ENCODE data around the gene RBP2. TPM values are rescaled to one million over a fixed set of nuclear protein-coding genes. Genes with fewer than 3 reads are reported as not detected.
A peak's percentile ranks its signal among the peaks of the same experiment; 100 is the strongest.
"Not testable (repeated sequence)": the region's sequence is repeated elsewhere in the genome, so short reads cannot be mapped to it uniquely, and the experiment has no call there.

The RBP2 gene
- polyA plus RNA-seq, 1 donor = 0.75 TPM

DNA sequence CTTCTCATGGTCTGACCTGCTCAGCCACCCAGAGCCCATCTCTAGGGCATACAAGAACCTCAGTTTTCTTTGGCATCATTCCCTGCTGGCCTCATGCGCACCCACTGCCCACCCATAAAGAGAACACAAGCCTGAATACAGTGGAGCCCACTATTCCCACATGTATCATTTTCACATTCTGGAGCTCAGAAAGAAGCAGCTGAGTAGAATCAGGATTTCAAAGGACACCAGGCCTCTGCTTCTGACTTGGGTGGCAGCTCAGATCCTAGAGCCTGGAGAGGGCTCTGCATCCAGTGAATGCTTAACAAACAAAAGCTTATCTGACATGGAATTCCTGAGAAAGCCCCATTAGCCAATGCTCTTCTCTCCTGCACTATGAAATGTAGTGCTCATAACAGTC is 34.7 kb downstream of the RBP2 start:
- DNase-seq = no peak

DNA sequence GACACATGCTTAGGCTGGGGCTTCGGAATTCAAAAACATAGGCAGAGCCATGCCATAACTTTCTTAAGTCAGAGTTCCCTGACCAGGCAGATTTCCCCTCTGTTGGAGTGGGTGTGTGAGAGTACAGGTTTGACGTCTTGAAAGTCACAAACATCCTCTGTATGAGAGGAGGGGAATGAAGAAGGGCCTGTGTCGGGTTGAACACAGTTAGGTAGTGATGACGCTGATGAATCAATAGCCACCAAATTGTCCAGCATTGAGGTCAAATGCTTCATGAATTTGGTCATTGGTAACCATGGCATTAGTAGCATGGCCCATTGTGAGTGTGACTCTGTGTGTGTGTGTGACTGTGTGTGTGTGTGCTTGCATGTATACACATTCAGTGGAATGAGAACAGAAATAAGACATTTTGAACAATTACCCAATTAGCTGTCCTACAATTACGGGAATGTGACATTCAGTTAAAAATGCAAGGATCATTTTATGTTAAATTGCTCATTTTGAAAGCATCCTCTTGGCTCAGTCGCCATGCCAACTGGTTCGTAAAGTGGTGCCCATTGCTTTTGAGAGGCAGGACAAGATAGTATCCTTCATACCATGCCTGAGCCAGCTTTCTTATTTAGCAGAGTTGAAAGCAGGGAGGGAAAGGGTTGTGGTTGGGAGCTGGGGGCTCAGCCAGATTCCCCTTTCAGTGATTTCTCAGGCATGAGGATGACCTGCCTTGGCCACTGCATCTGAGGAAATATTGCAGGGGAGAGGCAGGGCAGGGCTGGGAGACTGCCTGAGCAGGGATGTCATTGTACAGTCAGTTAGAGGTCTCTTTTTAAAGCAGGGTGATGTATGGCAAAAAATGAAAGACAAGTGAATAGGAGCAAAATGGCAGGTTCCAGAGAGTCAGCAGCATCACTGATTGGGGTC is 35.4 kb downstream of the RBP2 start:
- DNase-seq = no peak

- DNase-seq = no peak
Measured at GRCh38 chr3:139439278-139439677, 37.0 kb downstream of the RBP2 start.

DNA sequence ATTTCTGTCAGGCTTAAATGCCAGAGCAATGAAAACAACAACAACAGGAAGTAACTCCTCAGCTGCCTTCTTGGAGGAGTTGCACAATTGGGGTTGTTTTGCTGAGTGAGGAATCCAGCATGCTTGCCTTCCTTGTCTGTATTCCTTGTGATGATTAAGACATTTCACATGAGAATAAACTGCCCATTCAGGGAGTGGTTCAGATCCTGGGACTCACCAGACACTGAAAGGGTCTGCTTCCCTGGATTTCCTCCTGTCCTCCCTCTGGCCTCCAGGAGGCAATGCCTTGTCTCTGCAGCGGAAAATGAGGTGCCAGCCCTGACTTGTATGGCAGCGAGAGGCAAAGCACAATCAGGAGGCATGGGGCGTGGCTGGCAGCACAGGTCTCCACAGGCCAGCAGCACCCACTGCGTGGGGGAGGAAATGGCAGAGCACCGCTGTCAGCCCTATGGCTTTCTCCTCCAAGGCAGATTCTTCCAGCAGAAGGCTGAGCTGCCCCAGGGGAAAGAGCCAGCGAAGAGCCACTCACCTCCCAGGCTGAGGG is 41.5 kb downstream of the RBP2 start:
- no peak for DNase-seq

DNA sequence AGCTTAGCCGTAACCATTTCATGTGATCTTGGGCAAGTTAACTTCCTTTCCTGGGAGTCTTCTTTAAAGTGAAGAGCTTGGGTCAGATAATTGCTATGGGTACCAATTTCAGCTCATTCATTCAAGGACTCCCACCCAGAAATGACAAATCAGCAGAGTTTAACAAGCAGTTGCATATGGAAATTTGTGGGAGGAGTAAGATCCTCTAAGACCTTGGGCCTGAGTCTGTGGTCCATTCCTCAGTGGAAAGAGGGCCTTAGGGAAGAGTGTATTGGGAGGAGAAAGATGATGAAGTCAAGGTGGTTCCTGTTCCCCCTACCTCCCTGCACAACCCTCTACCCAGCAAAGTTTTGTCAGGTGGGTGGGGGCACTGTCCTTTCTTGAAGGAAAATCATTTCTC is 42.1 kb downstream of the RBP2 start:
- DNase-seq = no peak

DNA sequence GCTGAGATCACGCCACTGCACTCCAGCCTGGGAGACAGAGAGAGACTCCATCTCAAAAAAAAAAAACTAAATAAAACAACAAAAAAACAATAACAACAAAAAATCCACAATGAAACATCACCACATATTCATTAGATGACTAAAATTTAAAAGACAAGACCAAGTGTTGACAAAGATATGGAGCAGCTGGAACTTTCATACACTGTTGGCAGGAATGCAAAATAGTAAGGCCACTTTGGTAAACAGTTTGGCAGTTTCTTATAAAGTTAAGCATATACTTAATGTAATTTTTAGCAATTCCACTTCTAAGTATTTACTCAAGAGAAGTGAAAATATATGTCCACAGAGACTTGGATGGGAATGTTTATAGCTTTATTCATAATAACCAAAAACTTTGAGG is 43.2 kb downstream of the RBP2 start:
- DNase-seq = no peak

- DNase-seq = no peak
Measured at GRCh38 chr3:139430493-139430892, 45.8 kb downstream of the RBP2 start.

DNA sequence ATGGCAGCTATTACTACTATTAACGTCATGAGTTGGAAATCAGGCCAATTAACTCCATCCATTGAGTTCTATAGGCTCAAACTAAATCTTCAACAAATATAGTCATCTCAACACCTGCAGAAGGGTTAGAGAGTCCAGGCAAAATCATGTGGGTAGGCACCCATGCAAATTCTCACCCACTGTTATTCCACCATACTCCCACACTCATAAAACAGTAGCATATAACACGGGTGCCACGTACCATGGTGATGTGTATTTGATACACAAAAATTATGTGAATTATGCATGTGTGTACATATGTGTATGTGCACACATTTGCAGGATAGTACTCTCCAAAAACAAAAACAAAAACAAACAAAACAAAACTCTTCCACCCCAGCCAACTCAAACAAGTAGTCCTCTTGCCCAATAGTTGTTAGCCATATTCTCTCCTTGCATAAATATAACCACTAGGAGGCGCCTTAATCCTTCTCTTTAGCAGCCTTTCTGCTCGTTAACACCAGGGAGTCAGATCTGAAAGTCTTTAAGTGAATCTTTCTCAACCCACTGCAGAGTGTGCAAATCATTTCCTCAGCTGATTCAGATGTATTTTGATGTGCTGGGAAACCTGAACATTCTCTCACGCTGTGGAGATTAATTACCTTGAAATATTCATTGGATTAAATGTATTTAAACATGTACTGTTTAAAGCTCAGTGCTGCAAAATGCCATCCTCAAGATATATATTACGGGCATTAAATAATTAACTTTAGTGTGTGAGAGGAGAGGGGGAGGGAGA is 48.8 kb downstream of the RBP2 start:
- peak; percentile 80 for DNase-seq

DNA sequence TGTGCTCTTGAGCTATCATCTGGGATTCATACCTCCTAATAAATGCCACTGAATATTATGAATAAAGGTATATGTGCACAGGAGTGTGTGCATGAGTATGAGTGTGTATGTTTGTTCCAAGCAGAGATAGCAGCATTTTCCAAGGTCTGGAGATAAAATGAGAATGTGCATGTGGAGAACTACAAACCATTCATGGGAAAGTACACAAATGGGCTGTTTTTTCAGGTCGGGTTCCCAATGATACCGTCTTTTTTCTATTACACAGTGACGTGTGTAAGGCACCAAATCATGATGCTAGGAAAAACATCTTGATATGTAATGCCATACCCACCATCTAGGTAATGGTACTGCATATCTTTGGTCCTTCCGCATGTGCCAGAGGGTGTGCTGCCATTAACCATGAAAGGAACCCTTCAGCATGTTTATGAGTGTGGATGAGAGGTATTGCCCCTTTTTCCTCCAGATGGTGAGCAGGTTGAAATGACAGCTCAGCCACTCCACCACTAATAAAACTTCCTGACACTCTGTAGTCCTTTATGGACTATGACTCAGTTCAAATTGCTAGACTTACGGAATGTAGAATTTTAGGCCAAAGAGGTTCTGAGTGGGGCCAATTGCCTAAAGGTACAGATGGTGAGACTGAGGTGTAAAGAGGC is 50.4 kb downstream of the RBP2 start:
- DNase-seq = no peak

DNA sequence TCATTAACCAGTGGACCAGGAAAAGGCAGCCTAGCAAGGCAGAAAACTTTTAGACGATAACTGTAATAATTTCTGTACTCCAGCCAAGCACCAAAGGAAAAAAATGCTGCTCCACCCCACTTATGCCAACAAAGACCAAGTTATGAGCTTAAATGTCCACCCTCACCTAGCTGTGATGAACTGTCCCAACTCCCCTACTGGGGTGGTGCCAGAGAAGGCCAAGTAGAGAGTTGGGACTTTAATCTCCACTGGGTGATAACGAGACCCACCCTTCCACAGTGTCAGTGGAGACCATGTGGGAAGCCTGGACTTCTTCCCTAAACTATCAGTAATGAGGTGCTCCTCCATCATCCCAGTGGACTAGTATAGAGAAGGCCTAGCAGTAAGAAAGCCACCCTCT is 53.1 kb downstream of the RBP2 start:
- no peak for DNase-seq

DNA sequence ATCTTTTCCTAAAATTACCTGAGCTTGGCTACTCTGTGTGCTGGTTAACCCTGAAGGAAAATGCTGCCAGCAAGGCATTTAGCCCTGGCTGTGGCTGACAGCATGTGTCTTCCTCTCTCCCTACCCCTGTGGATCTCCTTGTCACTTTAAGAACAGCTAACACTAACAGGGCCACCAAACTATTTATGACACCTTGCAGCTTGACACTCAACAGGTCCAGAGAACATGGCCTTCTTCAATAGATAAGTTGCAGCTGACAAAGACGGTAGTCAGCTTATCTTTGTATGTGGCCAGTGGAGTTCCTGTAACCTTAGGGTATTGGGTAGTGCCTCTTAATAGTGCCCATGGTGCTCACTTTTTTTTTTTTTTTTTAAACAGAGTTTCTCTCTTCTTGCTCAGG is 54.9 kb downstream of the RBP2 start:
- DNase-seq = no peak

- DNase-seq = no peak
Measured at GRCh38 chr3:139421040-139421439, 55.3 kb downstream of the RBP2 start.

- DNase-seq = no peak
Measured at GRCh38 chr3:139418144-139418543, 58.2 kb downstream of the RBP2 start.

- no peak for DNase-seq
Measured at GRCh38 chr3:139416275-139416674, 60.0 kb downstream of the RBP2 start.

- no peak for DNase-seq
Measured at GRCh38 chr3:139414608-139415224, 61.6 kb downstream of the RBP2 start.

- DNase-seq = not testable (repeated sequence)
Measured at GRCh38 chr3:139412891-139413290, 63.4 kb downstream of the RBP2 start.

Other genes starting within 250 kb of the RBP2 start
- gene MRPS22, start 132.5 kb downstream of the RBP2 start, polyA plus RNA-seq (ENCODE audit: insufficient read length) = 68.8 TPM
- 164 TPM for gene COPB2, start 86.9 kb downstream of the RBP2 start, polyA plus RNA-seq (ENCODE audit: insufficient read length)
- gene RBP1, start 63.2 kb upstream of the RBP2 start, polyA plus RNA-seq (ENCODE audit: insufficient read length) = 262 TPM
- gene NMNAT3, start 201.5 kb upstream of the RBP2 start, polyA plus RNA-seq (ENCODE audit: insufficient read length) = 11.9 TPM

Data from left kidney (tissue), 2 donors.